HG02870 (cell line): ENCODE data around the gene SIAH3.

Experiments
- ATAC-seq: cut with Tn5 transposase; IDR thresholded peaks from one replicate; pipeline ENCODE4 v1.9.1; 2021; ENCODE audit warnings: mild to moderate bottlenecking, moderate library complexity; ENCODE audit not compliant: unreplicated experiment

The SIAH3 gene

GRCh38 chr13:45863709-45864590 is 12.4 kb upstream of the SIAH3 start:
- ATAC-seq, result no peak

GRCh38 chr13:45861322-45861721 is 9.8 kb upstream of the SIAH3 start:
- ATAC-seq, result no peak

DNA sequence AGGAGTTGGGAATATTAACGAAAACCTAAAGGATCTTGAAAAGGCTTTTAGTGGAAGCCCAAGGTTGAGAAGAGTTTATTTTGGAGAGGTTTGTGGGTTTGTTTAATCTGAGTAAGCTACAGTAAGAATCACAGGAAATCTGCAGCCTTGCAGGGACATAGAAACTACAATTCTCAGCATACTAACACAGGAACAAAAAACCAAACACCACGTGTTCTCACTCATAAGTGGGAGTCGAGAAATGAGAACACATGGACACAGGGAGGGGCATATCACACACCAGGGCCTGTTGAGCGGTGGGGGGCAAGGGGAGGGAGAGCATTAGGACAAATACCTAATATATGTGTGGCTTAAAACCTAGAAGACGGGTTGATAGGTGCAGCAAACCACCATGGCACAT is 8.7 kb upstream of the SIAH3 start:
- no peak for ATAC-seq

GRCh38 chr13:45859705-45860104 is 8.2 kb upstream of the SIAH3 start:
- no peak for ATAC-seq

DNA sequence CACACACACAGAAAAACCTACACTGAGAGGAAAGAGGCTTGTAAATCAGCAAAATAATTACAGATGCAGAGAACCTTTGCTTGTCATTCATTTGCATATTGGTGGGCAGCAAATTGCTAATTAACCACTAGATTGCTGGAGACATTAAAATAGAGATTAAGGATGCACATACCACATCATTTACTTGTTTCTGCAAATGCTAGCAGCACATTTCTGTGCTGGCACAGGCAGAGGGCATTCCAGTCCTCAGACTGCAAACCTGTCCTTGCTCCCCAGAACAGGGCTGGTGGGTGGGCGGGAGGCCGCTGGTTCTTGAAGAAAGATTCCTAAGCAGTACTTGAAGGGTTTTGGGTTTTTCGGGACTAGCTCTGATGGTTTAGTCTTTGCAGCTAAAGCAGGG is 941 bp upstream of the SIAH3 start:
- no peak for ATAC-seq

DNA sequence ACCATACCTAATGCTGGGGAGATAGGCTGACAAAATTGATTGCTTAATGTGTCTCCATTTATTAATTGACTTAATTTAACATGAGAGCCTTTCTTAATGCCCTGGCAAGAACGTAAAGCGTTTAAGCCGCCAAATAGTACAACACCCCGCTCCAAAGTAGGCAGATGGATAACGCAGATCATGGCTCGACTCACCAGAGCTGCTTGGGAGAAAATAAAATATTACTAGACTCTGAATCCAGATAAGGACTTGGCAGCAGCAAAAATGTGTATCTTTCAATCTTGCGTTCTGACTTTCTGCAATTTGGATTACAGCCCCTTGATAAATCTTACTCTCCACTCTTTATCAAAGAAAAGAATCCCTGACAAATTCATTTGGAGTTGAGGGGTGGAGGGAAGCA is 403 bp upstream of the SIAH3 start:
- ATAC-seq, result no peak

GRCh38 chr13:45850027-45850613 is 1.4 kb downstream of the SIAH3 start:
- ATAC-seq, result no peak

DNA sequence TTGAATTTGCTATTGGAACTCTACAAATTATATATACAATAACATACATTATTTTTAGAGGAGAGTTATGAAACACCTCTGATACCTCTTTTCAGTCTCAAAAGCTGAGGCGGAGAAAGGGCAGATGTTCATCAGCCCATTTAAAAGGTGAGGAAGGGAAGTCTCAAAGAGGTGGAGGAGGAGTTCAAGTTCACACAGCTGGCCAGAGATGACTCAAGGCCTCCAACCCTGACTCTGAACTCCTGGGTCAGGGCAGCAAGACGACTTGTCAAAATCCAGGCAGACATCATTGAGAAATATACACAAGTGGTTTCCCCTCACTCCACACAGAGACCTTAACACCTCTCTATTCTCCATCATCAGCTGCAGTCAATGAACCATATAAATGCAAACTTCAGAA is 2.1 kb downstream of the SIAH3 start:
- ATAC-seq, result no peak

- ATAC-seq, result no peak
Measured at GRCh38 chr13:45847554-45848224, 3.9 kb downstream of the SIAH3 start.

DNA sequence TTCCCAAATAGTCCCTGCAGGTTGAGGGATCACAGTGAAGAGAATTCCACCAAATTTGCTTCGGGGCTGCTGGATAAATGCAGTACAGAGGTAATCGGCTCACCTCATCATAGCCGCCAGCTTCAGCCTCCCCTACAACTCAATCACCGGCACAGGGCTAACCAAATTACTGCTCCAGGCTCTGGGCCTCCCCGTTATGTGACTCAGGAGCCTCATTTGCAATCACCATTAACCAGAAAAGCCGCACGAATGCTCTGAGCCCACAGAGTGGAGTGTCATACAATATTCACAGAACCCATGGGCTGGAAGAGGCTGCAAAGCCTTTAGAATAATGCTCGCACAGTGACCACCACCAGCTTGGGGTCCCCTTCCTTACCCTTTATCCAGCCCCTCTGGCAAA is 4.9 kb downstream of the SIAH3 start:
- no peak for ATAC-seq

GRCh38 chr13:45838171-45838745 is 13.3 kb downstream of the SIAH3 start:
- no peak for ATAC-seq

- no peak for ATAC-seq
Measured at GRCh38 chr13:45837111-45837510, 14.4 kb downstream of the SIAH3 start.

- ATAC-seq, result no peak
Measured at GRCh38 chr13:45834411-45834994, 17.1 kb downstream of the SIAH3 start.

DNA sequence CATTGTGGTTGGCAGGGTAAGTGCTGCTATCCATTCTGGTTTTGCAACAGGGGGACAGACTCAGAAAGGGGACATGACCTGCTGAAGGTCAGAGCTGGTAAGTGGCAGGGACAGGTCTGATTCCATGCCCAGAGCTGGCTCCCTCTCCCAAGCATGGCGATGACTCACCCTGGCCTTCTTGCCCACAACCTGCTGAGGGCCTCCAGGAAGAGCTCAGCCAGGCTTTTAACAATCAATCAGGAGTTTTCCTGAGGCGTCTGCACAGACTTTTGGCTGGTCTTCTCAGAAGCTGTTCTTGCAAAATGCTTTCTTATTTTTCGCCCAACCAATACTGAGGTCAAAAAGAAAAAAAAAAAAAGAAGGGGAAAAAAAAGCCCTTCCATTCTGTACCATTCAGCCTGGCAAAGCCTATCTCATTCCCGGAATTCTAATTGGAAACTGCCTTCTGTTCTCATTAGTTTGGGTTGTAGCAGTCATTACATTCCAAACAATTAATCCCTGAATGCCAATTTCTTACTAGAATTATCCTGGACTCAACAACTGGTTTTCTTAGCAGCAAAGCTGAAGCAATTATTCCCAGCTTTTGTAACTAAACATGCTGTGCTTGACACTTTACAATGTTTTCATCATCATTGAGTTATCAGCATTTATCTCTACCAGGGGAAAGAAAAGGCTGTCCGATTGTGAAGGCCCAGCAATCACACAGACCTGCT is 17.7 kb downstream of the SIAH3 start:
- no peak for ATAC-seq

- no peak for ATAC-seq
Measured at GRCh38 chr13:45833242-45833641, 18.3 kb downstream of the SIAH3 start.

GRCh38 chr13:45831851-45832250 is 19.7 kb downstream of the SIAH3 start:
- ATAC-seq, result no peak

GRCh38 chr13:45830121-45830520 is 21.4 kb downstream of the SIAH3 start:
- no peak for ATAC-seq

DNA sequence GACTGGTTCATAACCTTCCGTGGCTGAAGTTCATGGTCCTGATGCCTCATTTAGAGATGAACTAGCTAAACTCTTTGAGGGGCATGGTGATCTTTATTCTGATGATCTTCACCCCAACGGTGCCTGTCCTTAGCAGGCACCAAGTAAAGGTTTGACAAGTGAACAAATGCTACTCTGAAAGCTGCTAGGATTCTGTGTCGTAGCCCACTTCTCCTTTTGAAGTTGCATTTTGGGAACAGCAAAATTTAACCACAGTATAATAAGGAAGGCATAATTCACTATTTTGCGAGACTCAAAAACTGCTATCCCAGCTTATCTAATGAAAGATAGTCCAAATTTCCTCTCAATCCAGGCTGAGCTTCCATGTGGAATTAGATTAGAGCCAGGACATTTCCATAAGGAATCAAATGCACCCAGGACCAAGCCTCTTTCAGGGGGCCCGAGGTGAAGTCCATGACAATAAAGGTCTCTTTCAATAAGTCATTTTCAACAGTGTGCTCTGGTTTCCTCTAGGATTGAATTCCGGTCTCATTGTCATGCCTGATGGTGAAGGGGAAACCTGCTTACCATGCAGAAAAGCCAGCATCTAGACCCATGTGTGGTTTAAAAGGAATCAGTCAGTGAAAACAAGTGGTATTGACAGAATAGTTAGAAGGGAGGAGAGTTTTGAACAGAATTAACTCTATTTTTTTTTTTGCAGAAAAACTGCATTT is 23.1 kb downstream of the SIAH3 start:
- ATAC-seq, result no peak

DNA sequence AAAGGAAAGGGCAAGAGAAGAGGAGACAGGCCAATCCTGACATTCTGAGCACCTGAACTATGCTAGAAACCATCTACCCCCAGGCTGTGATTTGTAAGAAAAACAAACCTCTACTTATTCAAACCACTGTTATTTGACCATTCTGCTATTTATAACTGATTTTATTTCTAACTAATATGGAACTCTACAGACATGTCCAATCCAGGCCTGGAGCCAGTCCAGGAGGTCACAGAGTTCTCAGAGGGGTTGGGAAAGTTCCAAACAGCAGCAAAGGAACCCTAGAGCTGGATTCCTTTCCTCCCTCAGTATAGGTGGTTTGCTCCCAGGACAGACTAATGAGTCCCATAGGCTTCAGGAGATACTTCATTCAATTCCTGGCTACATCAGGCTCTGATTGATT is 24.2 kb downstream of the SIAH3 start:
- no peak for ATAC-seq

GRCh38 chr13:45826731-45827130 is 24.8 kb downstream of the SIAH3 start:
- ATAC-seq, result no peak
